Measurements from ENCODE around the gene SLC15A4. TPM values are rescaled to one million over a fixed set of nuclear protein-coding genes. Genes with fewer than 3 reads are reported as not detected.
A peak's percentile ranks its signal among the peaks of the same experiment; 100 is the strongest.

Gene SLC15A4
- polyA plus RNA-seq (2013) = 17.5 TPM

- Histone ChIP-seq H3K27me3 (replicated peaks in 2 of 5; ENCODE audit: control insufficient read depth in 4 of 5, insufficient read depth in 5 of 5, low read length in 4 of 5) (no peaks in the 10 kb centered on the region), H3K9me3 (ENCODE audit: control extremely low read depth in 1 of 5, control insufficient read depth in 4 of 5, insufficient read depth in 2 of 5, low read depth in 1 of 5, low read length in 4 of 5) (no peaks in the 10 kb centered on the region), H3K4me3 (ENCODE audit: control insufficient read depth in 1 of 7, extremely low read depth in 1 of 7, insufficient read depth in 4 of 7, low read depth in 2 of 7, low read length in 6 of 7) (peak within 1 kb of the TSS; percentile 83 to 89 (median 85)), H3K4me1 (ENCODE audit: control extremely low read depth in 1 of 4, control insufficient read depth in 4 of 4, insufficient read depth in 4 of 4, low read length in 3 of 4) (peaks cover 6 to 42% (median 36%) of the 10 kb centered on the region in 4 experiments), H3K27ac (ENCODE audit: insufficient read depth in 1 of 2, low read depth in 1 of 2, low read length in 2 of 2, poor library complexity in 1 of 2, severe bottlenecking in 2 of 2) (peak within 1 kb of the TSS; percentile 66 to 87), H3K36me3 (ENCODE audit: control insufficient read depth in 4 of 4, insufficient read depth in 4 of 4, low read length in 3 of 4) (peaks cover 2 to 11% (median 5%) of the 10 kb centered on the region in 4 experiments)
- ChIA-PET POLR2A (interaction anchor here (0.5 to 0.7 kb wide), 2 partner anchors 11 to 1261 kb away, joined by 3 to 8 read pairs; no protein-coding TSS in a partner anchor), CTCF (interaction anchor here (1.2 kb wide), 1 partner anchor 33 kb away, joined by 3 read pairs; no protein-coding TSS in a partner anchor)
- peak; percentile 92 to 96 (median 95) for DNase-seq
- 5% methylated on average over 63 of the region's 63 CpGs for whole genome bisulfite sequencing (ENCODE audit: insufficient coverage)
Measured at GRCh38 chr12:128823916-128824839, at the start of gene SLC15A4. Gene SLC15A4, minus strand, starts transcription at chr12:128823958. Its CDS starts 15 bp downstream, at chr12:128823943.

DNA sequence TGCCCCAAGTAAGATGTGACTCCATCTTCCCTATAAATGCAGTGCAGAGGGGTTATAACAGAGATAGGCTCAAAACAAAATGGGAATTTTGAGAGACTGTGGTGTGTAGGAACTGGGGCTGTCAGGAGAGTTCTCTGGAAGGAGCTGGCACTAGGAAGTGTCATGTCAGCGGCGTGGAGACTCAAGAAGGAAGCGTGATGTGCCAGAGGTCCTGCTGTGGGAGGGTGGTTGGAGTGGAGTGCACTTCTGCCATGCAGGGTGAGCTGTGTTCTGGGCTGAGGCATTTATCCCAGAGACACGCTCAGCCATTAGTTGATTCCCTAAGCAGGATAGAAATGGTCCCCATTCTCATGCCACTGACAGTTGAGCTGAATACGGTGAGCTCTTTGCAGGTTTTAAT lies 48.5 kb upstream of the SLC15A4 start:
- Histone ChIP-seq H3K27me3 (replicated peaks in 2 of 5; ENCODE audit: control insufficient read depth in 4 of 5, insufficient read depth in 5 of 5, low read length in 4 of 5) (peaks cover 0 to 2% (median 0%) of the 10 kb centered on the region in 5 experiments), H3K9me3 (ENCODE audit: control extremely low read depth in 1 of 5, control insufficient read depth in 4 of 5, insufficient read depth in 2 of 5, low read depth in 1 of 5, low read length in 4 of 5) (peaks cover 0 to 17% (median 12%) of the 10 kb centered on the region in 5 experiments), H3K27ac (ENCODE audit: insufficient read depth in 1 of 2, low read depth in 1 of 2, low read length in 2 of 2, poor library complexity in 1 of 2, severe bottlenecking in 2 of 2) (no peak overlapping the region), H3K4me1 (ENCODE audit: control extremely low read depth in 1 of 4, control insufficient read depth in 4 of 4, insufficient read depth in 4 of 4, low read length in 3 of 4) (no peaks in the 10 kb centered on the region), H3K4me3 (ENCODE audit: control insufficient read depth in 1 of 7, extremely low read depth in 1 of 7, insufficient read depth in 4 of 7, low read depth in 2 of 7, low read length in 6 of 7) (no peak overlapping the region), H3K36me3 (ENCODE audit: control insufficient read depth in 4 of 4, insufficient read depth in 4 of 4, low read length in 3 of 4) (no peaks in the 10 kb centered on the region)
- ChIA-PET POLR2A (no interaction called here), CTCF (interaction anchor here (0.8 kb wide), 1 partner anchor 16 kb away, joined by 3 read pairs; no protein-coding TSS in a partner anchor)
- WGBS (ENCODE audit: insufficient coverage) = 93% methylated on average over 2 of the region's 5 CpGs
- no peak for DNase-seq

DNA sequence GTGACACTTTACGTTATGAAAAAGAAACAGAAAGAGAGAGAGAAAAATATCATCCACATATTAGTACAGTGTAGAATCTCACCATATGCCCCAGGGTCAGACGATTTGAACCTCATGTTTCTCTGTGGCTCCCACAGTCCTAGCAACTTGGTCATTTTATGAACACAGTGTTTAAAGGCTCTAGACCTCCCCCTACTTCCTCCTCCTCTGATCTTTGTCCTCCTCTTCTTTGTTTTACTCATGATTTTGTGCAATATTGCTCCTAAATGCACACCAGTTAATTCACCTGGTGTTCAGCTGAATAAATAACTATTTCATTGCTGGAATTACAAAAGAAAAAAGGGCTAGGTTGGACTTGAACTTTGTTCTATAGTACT lies 47.7 kb upstream of the SLC15A4 start:
- POLR2A ChIA-PET = no interaction called here
- WGBS (ENCODE audit: insufficient coverage) = 92% methylated on average over 1 of the region's 2 CpGs

DNA sequence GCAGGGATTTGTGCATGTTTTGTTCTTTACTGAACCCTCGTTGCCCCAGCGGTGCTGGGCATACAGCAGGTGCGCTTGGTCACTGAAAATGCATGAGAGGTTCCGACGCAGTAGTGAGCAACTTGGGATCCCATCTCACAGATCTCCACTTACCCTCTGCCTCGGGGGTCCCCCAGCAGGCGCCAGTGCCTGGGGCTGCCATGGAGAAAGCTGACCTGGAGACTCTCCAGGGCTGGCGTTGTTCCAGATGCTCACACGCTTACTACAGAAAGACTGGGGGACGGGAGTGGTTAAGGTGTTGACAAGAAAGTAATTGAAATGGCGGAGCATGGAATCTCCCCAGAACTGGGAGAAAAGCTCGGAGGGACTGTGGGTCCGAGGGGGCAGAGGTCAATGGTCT lies 43.7 kb upstream of the SLC15A4 start:
- WGBS (ENCODE audit: insufficient coverage) = 94% methylated on average over 13 of the region's 13 CpGs
- POLR2A ChIA-PET = no interaction called here
- no peak for DNase-seq
- H3K4me1 ChIP-seq (ENCODE audit: control extremely low read depth in 1 of 4, control insufficient read depth in 4 of 4, insufficient read depth in 4 of 4, low read length in 3 of 4) = no peaks in the 10 kb centered on the region
- no peak overlapping the region for H3K27ac ChIP-seq (ENCODE audit: insufficient read depth in 1 of 2, low read depth in 1 of 2, low read length in 2 of 2, poor library complexity in 1 of 2, severe bottlenecking in 2 of 2)
- H3K27me3 ChIP-seq (replicated peaks in 2 of 5; ENCODE audit: control insufficient read depth in 4 of 5, insufficient read depth in 5 of 5, low read length in 4 of 5) = peaks cover 0 to 2% (median 2%) of the 10 kb centered on the region in 5 experiments
- H3K36me3 ChIP-seq (ENCODE audit: control insufficient read depth in 4 of 4, insufficient read depth in 4 of 4, low read length in 3 of 4) = no peaks in the 10 kb centered on the region
- no peaks in the 10 kb centered on the region for H3K9me3 ChIP-seq (ENCODE audit: control extremely low read depth in 1 of 5, control insufficient read depth in 4 of 5, insufficient read depth in 2 of 5, low read depth in 1 of 5, low read length in 4 of 5)
- CTCF ChIA-PET = no interaction called here
- no peak overlapping the region for H3K4me3 ChIP-seq (ENCODE audit: control insufficient read depth in 1 of 7, extremely low read depth in 1 of 7, insufficient read depth in 4 of 7, low read depth in 2 of 7, low read length in 6 of 7)

More for the DNA sequence above, 47.7 kb upstream of the SLC15A4 start:
- H3K27me3 ChIP-seq (replicated peaks in 2 of 5; ENCODE audit: control insufficient read depth in 4 of 5, insufficient read depth in 5 of 5, low read length in 4 of 5) = peaks cover 0 to 2% (median 0%) of the 10 kb centered on the region in 5 experiments
- no peak for DNase-seq
- H3K9me3 ChIP-seq (ENCODE audit: control extremely low read depth in 1 of 5, control insufficient read depth in 4 of 5, insufficient read depth in 2 of 5, low read depth in 1 of 5, low read length in 4 of 5) = peaks cover 0 to 14% (median 8%) of the 10 kb centered on the region in 5 experiments
- H3K4me3 ChIP-seq (ENCODE audit: control insufficient read depth in 1 of 7, extremely low read depth in 1 of 7, insufficient read depth in 4 of 7, low read depth in 2 of 7, low read length in 6 of 7) = no peak overlapping the region
- no peaks in the 10 kb centered on the region for H3K4me1 ChIP-seq (ENCODE audit: control extremely low read depth in 1 of 4, control insufficient read depth in 4 of 4, insufficient read depth in 4 of 4, low read length in 3 of 4)
- CTCF ChIA-PET = interaction anchor here (0.6 kb wide), 1 partner anchor 16 kb away, joined by 3 read pairs; no protein-coding TSS in a partner anchor
- no peaks in the 10 kb centered on the region for H3K36me3 ChIP-seq (ENCODE audit: control insufficient read depth in 4 of 4, insufficient read depth in 4 of 4, low read length in 3 of 4)
- H3K27ac ChIP-seq (ENCODE audit: insufficient read depth in 1 of 2, low read depth in 1 of 2, low read length in 2 of 2, poor library complexity in 1 of 2, severe bottlenecking in 2 of 2) = no peak overlapping the region

GRCh38 chr12:128864516-128865186 lies 40.9 kb upstream of the SLC15A4 start:
- WGBS (ENCODE audit: insufficient coverage) = 89% methylated on average over 8 of the region's 9 CpGs
- POLR2A ChIA-PET = no interaction called here
- peaks cover 0 to 16% (median 0%) of the 10 kb centered on the region in 5 experiments for H3K27me3 ChIP-seq (replicated peaks in 2 of 5; ENCODE audit: control insufficient read depth in 4 of 5, insufficient read depth in 5 of 5, low read length in 4 of 5)
- CTCF ChIA-PET = no interaction called here
- DNase-seq = no peak
- no peak overlapping the region for H3K4me3 ChIP-seq (ENCODE audit: control insufficient read depth in 1 of 7, extremely low read depth in 1 of 7, insufficient read depth in 4 of 7, low read depth in 2 of 7, low read length in 6 of 7)
- H3K27ac ChIP-seq (ENCODE audit: insufficient read depth in 1 of 2, low read depth in 1 of 2, low read length in 2 of 2, poor library complexity in 1 of 2, severe bottlenecking in 2 of 2) = no peak overlapping the region
- H3K36me3 ChIP-seq (ENCODE audit: control insufficient read depth in 4 of 4, insufficient read depth in 4 of 4, low read length in 3 of 4) = no peaks in the 10 kb centered on the region
- H3K4me1 ChIP-seq (ENCODE audit: control extremely low read depth in 1 of 4, control insufficient read depth in 4 of 4, insufficient read depth in 4 of 4, low read length in 3 of 4) = no peaks in the 10 kb centered on the region
- H3K9me3 ChIP-seq (ENCODE audit: control extremely low read depth in 1 of 5, control insufficient read depth in 4 of 5, insufficient read depth in 2 of 5, low read depth in 1 of 5, low read length in 4 of 5) = no peaks in the 10 kb centered on the region

DNA sequence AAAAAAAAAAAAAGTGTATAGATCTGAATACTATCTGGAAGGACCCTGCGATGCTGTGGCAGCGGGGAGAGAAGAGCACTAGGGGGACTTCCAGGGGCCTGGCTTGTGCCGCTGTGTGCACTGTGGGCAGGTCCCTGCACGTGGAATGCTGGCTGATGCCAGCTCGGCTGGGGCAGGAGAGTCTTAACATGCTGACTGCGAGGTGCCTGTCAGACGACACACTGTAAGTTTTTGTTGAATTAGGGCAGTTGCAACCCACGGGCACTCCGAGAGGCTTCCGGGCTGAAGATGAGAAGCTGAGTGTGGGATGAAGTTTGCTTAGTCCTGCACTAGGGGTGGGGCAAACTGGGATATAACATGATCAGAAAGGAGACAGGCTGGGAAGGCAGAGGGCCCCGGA lies 40.2 kb upstream of the SLC15A4 start:
- ChIA-PET POLR2A (no interaction called here), CTCF (no interaction called here)
- Histone ChIP-seq H3K4me3 (ENCODE audit: control insufficient read depth in 1 of 7, extremely low read depth in 1 of 7, insufficient read depth in 4 of 7, low read depth in 2 of 7, low read length in 6 of 7) (no peak overlapping the region), H3K36me3 (ENCODE audit: control insufficient read depth in 4 of 4, insufficient read depth in 4 of 4, low read length in 3 of 4) (no peaks in the 10 kb centered on the region), H3K4me1 (ENCODE audit: control extremely low read depth in 1 of 4, control insufficient read depth in 4 of 4, insufficient read depth in 4 of 4, low read length in 3 of 4) (no peaks in the 10 kb centered on the region), H3K27ac (ENCODE audit: insufficient read depth in 1 of 2, low read depth in 1 of 2, low read length in 2 of 2, poor library complexity in 1 of 2, severe bottlenecking in 2 of 2) (no peak overlapping the region), H3K9me3 (ENCODE audit: control extremely low read depth in 1 of 5, control insufficient read depth in 4 of 5, insufficient read depth in 2 of 5, low read depth in 1 of 5, low read length in 4 of 5) (no peaks in the 10 kb centered on the region), H3K27me3 (replicated peaks in 2 of 5; ENCODE audit: control insufficient read depth in 4 of 5, insufficient read depth in 5 of 5, low read length in 4 of 5) (peaks cover 0 to 20% (median 0%) of the 10 kb centered on the region in 5 experiments)
- DNase-seq = no peak
- 92% methylated on average over 11 of the region's 11 CpGs for WGBS (ENCODE audit: insufficient coverage)
